Measurements from ENCODE around the gene EDDM3A. TPM values are rescaled to one million over a fixed set of nuclear protein-coding genes. Genes with fewer than 3 reads are reported as not detected.
A peak's percentile ranks its signal among the peaks of the same experiment; 100 is the strongest.

Gene EDDM3A
- total RNA-seq, 2 donors from 2014 or later, result not detected

DNA sequence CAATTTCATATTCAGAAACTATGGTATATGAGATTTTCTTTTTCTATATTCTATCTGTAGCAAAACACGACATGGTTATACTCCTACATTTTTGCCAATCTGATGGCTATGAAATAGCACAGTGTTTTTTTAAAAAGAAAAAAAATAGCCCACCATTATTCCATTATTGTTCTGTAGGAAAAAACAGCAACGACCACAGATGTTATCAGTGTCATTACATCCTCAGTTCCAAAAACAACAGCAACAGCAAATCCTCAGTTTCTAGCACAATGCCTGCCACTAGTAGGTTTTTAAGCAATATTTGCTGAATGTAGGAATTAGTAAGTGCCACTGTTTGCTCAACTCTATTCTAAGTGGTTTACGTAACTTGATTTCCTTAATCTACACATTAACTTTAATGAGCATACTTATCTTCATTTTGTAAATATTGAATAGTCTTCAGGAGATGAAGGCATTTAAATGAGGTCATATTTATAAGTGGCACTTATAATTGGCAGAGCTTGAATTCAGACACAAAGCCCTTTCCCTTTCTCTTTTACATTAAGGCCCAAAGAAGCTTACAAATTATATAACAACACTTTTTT, 43.6 kb downstream of the EDDM3A start:
- no peak overlapping the region for H3K27ac Mint-ChIP-seq
- no peaks in the 10 kb centered on the region for H3K36me3 Mint-ChIP-seq (ENCODE audit: low read depth)

DNA sequence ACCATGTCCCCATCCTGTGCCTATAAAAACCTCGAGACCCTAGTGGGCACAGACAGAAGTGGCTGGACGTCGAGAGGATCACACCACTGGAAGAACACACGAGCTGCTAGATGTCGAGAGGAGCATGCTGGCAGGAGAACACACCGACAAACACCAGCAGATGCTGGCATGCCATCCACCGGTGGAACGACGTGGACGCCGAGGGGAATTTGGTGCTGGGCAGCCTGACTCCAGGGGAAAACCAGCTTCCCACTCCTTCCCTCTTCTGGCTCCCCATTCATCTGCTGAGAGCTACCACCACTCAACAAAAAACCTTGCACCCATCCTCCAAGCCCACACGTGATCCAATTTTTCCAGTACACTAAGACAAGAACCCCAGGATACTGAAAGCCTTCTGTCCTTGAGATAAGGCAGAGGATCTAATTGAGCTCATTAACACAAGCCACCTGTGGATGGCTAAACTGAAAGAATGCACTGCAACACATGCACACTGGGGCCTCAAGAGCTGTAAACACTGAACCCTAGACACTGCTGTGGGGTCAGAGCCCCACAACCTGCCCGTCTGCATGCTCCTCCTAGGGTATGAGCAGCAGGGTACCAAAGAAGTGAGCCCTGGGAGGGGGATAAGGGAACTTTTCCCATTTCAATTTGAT, 44.9 kb downstream of the EDDM3A start:
- WGBS, 2 experiments (ENCODE audit: insufficient coverage in 1 of 2, insufficient read length in 1 of 2), result 85 to 91% methylated on average over 11 to 13 of the region's 13 CpGs
- peak overlapping the region; percentile 62 for H3K27ac Mint-ChIP-seq
- no peak for DNase-seq
- no peak overlapping the region for H3K27ac ChIP-seq (ENCODE audit: low read depth, low read length)
- no peaks in the 10 kb centered on the region for H3K9me3 ChIP-seq (ENCODE audit: control insufficient read depth, low read length)
- no peaks in the 10 kb centered on the region for H3K27me3 Mint-ChIP-seq (ENCODE audit: insufficient read depth)
- peaks cover 56% of the 10 kb centered on the region for H3K4me1 Mint-ChIP-seq
- no peak overlapping the region for H3K9ac ChIP-seq (ENCODE audit: extremely low read depth, low read length, poor library complexity, severe bottlenecking)
- no peaks in the 10 kb centered on the region for H3K36me3 Mint-ChIP-seq (ENCODE audit: low read depth)
- peaks cover 18% of the 10 kb centered on the region for H3K4me1 ChIP-seq (ENCODE audit: control insufficient read depth, insufficient read depth, low read length)
- TF ChIP-seq, protein P1, sequence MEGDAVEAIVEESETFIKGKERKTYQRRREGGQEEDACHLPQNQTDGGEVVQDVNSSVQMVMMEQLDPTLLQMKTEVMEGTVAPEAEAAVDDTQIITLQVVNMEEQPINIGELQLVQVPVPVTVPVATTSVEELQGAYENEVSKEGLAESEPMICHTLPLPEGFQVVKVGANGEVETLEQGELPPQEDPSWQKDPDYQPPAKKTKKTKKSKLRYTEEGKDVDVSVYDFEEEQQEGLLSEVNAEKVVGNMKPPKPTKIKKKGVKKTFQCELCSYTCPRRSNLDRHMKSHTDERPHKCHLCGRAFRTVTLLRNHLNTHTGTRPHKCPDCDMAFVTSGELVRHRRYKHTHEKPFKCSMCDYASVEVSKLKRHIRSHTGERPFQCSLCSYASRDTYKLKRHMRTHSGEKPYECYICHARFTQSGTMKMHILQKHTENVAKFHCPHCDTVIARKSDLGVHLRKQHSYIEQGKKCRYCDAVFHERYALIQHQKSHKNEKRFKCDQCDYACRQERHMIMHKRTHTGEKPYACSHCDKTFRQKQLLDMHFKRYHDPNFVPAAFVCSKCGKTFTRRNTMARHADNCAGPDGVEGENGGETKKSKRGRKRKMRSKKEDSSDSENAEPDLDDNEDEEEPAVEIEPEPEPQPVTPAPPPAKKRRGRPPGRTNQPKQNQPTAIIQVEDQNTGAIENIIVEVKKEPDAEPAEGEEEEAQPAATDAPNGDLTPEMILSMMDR (conservative IDR thresholded peaks at IDR 0.05), result no peak
- H3K36me3 ChIP-seq (ENCODE audit: control insufficient read depth, insufficient read depth, low read length), result no peaks in the 10 kb centered on the region
- H3K27me3 ChIP-seq (ENCODE audit: control insufficient read depth, insufficient read depth, low read length, poor library complexity, severe bottlenecking), result no peaks in the 10 kb centered on the region
- H3K9me3 Mint-ChIP-seq, result no peaks in the 10 kb centered on the region
- no peak overlapping the region for H3K4me3 ChIP-seq (ENCODE audit: low read length)
- peak overlapping the region; percentile 6 for H3K4me3 Mint-ChIP-seq

More for the DNA sequence above, 43.6 kb downstream of the EDDM3A start:
- Mint-ChIP-seq H3K4me1 (peaks cover 50% of the 10 kb centered on the region), H3K9me3 (no peaks in the 10 kb centered on the region), H3K27me3 (ENCODE audit: insufficient read depth) (no peaks in the 10 kb centered on the region), H3K4me3 (no peak overlapping the region)
- H3K4me3 ChIP-seq (ENCODE audit: low read length), result no peak overlapping the region
- peaks cover 18% of the 10 kb centered on the region for H3K4me1 ChIP-seq (ENCODE audit: control insufficient read depth, insufficient read depth, low read length)
- no peaks in the 10 kb centered on the region for H3K36me3 ChIP-seq (ENCODE audit: control insufficient read depth, insufficient read depth, low read length)
- no peak for DNase-seq
- TF ChIP-seq, protein P1 (conservative IDR thresholded peaks at IDR 0.05), result no peak
- 80 to 86% methylated on average over 1 to 2 of the region's 3 CpGs for WGBS, 2 experiments (ENCODE audit: insufficient coverage in 1 of 2, insufficient read length in 1 of 2)
- H3K27ac ChIP-seq (ENCODE audit: low read depth, low read length), result no peak overlapping the region
- no peaks in the 10 kb centered on the region for H3K27me3 ChIP-seq (ENCODE audit: control insufficient read depth, insufficient read depth, low read length, poor library complexity, severe bottlenecking)
- H3K9me3 ChIP-seq (ENCODE audit: control insufficient read depth, low read length), result no peaks in the 10 kb centered on the region
- H3K9ac ChIP-seq (ENCODE audit: extremely low read depth, low read length, poor library complexity, severe bottlenecking), result no peak overlapping the region

DNA sequence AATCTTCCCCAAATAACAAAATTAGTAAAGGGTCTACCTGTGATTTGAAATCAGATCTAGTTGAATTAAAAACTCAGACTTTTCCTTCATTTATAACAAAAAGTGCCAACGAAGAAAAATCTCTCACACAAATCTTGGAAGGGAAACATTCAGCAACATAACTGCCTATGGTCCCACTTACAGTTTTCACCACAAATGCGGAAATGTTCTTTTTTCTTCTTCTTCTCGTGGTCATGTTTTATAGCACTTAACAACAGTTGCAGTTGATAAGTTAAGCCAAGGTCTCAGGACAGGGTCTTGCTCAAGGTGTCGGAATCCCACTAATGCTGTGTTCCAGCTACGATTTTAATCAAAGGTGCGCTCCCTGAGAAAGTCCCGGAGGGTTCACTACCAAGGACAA, 45.5 kb downstream of the EDDM3A start:
- no peak for DNase-seq
- no peaks in the 10 kb centered on the region for H3K9me3 Mint-ChIP-seq
- peaks cover 18% of the 10 kb centered on the region for H3K4me1 ChIP-seq (ENCODE audit: control insufficient read depth, insufficient read depth, low read length)
- WGBS, 2 experiments (ENCODE audit: insufficient coverage in 1 of 2, insufficient read length in 1 of 2), result 73 to 76% methylated on average over 4 to 6 of the region's 7 CpGs
- peak overlapping the region; percentile 62 for H3K27ac Mint-ChIP-seq
- no peak overlapping the region for H3K27ac ChIP-seq (ENCODE audit: low read depth, low read length)
- H3K4me3 Mint-ChIP-seq, result no peak overlapping the region
- TF ChIP-seq, protein P1 (conservative IDR thresholded peaks at IDR 0.05), result no peak
- H3K9me3 ChIP-seq (ENCODE audit: control insufficient read depth, low read length), result no peaks in the 10 kb centered on the region
- H3K27me3 ChIP-seq (ENCODE audit: control insufficient read depth, insufficient read depth, low read length, poor library complexity, severe bottlenecking), result no peaks in the 10 kb centered on the region
- H3K36me3 Mint-ChIP-seq (ENCODE audit: low read depth), result no peaks in the 10 kb centered on the region
- no peak overlapping the region for H3K4me3 ChIP-seq (ENCODE audit: low read length)
- no peak overlapping the region for H3K9ac ChIP-seq (ENCODE audit: extremely low read depth, low read length, poor library complexity, severe bottlenecking)
- no peaks in the 10 kb centered on the region for H3K27me3 Mint-ChIP-seq (ENCODE audit: insufficient read depth)
- no peaks in the 10 kb centered on the region for H3K36me3 ChIP-seq (ENCODE audit: control insufficient read depth, insufficient read depth, low read length)
- peaks cover 56% of the 10 kb centered on the region for H3K4me1 Mint-ChIP-seq
